GM10266 (cell line): ENCODE data around the gene ARID4B.
"Not testable (repeated sequence)": the region's sequence is repeated elsewhere in the genome, so short reads cannot be mapped to it uniquely, and the experiment has no call there.

Experiments
- DNase-seq: peaks from one replicate; pipeline ENCODE4 v3.0.0; 2012; ENCODE audit errors: extremely low spot score
- TF ChIP-seq, protein P1 (sequence below): IDR thresholded peaks from 2 replicates; pipeline ENCODE4 v1.5.1; 2012; ENCODE audit warnings: mild to moderate bottlenecking, low read depth; ENCODE audit not compliant: control insufficient read depth, insufficient read depth; ENCODE audit errors: missing control alignments

ARID4B gene

DNA sequence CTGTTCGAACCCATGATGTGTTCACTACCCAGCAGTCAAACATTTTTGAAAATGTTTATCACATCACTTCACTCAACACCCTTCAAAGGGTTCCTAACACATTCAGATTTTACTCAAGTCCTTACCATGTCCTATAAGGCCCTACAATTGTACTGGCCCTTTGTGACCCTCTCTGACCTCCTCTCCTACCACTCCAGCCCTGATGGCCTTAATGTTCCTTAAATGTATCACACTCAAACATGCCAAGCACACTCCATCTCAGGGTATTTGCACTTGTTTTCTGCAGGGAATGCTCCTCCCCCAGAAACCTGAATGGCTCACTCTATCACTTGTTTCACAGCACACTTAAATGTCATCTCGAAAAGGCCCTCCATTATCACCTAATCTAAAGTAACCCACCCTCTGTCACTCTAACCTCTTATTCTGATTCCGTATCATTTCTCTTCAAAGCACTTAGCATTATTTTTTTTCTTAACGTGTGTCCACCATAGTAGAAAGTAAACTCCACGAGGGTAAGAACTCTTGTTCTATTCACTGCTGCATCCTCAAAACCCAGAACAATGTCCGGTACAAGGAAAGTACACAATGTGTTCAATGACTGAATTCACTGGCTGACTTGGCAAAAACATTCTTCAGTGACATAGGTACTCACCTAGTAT is 7.3 kb downstream of the ARID4B start:
- TF ChIP-seq, protein P1, sequence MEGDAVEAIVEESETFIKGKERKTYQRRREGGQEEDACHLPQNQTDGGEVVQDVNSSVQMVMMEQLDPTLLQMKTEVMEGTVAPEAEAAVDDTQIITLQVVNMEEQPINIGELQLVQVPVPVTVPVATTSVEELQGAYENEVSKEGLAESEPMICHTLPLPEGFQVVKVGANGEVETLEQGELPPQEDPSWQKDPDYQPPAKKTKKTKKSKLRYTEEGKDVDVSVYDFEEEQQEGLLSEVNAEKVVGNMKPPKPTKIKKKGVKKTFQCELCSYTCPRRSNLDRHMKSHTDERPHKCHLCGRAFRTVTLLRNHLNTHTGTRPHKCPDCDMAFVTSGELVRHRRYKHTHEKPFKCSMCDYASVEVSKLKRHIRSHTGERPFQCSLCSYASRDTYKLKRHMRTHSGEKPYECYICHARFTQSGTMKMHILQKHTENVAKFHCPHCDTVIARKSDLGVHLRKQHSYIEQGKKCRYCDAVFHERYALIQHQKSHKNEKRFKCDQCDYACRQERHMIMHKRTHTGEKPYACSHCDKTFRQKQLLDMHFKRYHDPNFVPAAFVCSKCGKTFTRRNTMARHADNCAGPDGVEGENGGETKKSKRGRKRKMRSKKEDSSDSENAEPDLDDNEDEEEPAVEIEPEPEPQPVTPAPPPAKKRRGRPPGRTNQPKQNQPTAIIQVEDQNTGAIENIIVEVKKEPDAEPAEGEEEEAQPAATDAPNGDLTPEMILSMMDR = no peak
- DNase-seq = no peak

GRCh38 chr1:235319255-235319654 is 8.7 kb downstream of the ARID4B start:
- DNase-seq = no peak
- TF ChIP-seq, protein P1 = no peak

GRCh38 chr1:235317168-235317567 is 10.8 kb downstream of the ARID4B start:
- TF ChIP-seq, protein P1 = no peak
- DNase-seq = peak; percentile 36

- TF ChIP-seq, protein P1 = no peak
- no peak for DNase-seq
Observed at GRCh38 chr1:235315735-235316134, 12.2 kb downstream of the ARID4B start.

GRCh38 chr1:235315173-235315572 is 12.8 kb downstream of the ARID4B start:
- DNase-seq = no peak
- TF ChIP-seq, protein P1 = no peak

DNA sequence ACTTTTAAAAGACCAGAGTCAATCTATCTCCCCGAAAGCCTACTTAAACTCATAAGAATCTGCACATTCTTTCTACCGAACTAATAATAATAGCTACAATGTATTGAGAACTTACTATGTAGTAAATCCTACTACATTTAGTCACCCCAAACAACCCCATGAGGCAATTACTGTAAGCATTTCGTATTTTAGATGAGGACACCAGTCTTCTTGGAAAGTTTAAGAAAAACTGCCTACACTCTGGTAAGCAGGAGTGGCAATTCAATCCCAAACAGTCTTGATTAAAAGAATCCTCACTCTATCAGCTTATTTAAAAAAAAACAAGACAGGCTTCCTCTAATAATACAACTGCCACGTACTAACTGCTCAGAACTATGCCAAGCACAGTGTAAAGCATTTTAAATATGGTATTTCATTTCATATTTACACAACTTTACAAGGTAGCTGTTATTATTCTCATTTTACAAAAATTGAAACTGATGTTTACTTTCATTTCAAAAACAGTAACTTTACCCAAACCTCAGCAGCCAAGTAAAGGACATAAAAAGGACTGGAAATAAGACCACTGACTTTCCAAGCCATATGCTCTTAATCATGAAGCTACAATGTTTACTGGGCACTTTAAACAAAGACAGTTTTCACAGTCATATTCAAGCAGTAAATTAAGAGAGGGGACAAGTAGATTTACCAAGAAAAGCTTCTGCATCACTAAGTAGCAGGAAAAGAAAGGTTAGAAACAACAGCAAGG is 13.9 kb downstream of the ARID4B start:
- DNase-seq = no peak
- TF ChIP-seq, protein P1 = no peak

GRCh38 chr1:235313262-235313661 is 14.7 kb downstream of the ARID4B start:
- TF ChIP-seq, protein P1 = no peak
- DNase-seq = no peak

DNA sequence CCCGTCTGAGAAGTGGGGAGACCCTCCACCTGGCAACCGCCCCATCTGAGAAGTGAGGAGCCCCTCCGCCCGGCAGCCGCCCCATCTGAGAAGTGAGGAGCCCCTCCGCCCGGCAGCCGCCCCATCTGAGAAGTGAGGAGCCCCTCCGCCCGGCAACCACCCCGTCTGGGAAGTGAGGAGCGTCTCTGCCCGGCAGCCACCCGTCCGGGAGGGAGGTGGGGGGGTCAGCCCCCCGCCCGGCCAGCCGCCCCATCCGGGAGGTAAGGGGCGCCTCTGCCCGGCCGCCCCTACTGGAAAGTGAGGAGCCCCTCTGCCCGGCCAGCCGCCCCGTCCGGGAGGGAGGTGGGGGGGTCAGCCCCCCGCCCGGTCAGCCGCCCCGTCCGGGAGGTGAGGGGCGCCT is 18.8 kb downstream of the ARID4B start:
- DNase-seq = not testable (repeated sequence)
